IMR-90 (cell line): ENCODE measurements around the gene IL1RAP. TPM values are rescaled to one million over a fixed set of nuclear protein-coding genes. Genes with fewer than 3 reads are reported as not detected.

Experiments
- ATAC-seq: fragments of 200-7000 bp; cut with Tn5 transposase; 2 replicates; pipeline ENCODE4 v1.9.1; 2020; ENCODE audit warnings: low read depth, mild to moderate bottlenecking, moderate library complexity
- BruUV-seq: library from RNA; stranded (reverse); fragments of 400-500 nt; replicated peaks from 2 replicates; lab custom pipeline; 2021; lab: Mats Ljungman, UMichigan
- CTCF ChIA-PET: fragments of 300-600 bp; formaldehyde crosslinking; extraction: SDS; loops from one replicate; lab custom pipeline; 2021; ENCODE audit warnings: antibody characterized with exemption; lab: Yijun Ruan, JAX
- POLR2A ChIA-PET: fragments of 300-600 bp; sonication (Branson Sonifier 250); formaldehyde crosslinking; loops from one replicate; lab custom pipeline; 2022; ENCODE audit warnings: antibody characterized with exemption; ENCODE audit not compliant: unreplicated experiment; lab: Charles Lee
- DNase-seq: peaks from one replicate; pipeline ENCODE4 v3.0.0; 2013
- H2AFZ ChIP-seq: replicated peaks from 2 replicates; pipeline ENCODE3; 2013; ENCODE audit warnings: low read length, mild to moderate bottlenecking; ENCODE audit not compliant: poor library complexity
- H2AK5ac ChIP-seq: 2 replicates; pipeline ENCODE4 v1.6.1; 2013; ENCODE audit warnings: low read depth, low read length, inconsistent platforms
- H2AK9ac ChIP-seq: replicated peaks from 2 replicates; pipeline ENCODE3; 2013; ENCODE audit warnings: mild to moderate bottlenecking, low read depth, low read length, moderate library complexity; ENCODE audit not compliant: poor library complexity
- H2BK120ac ChIP-seq: 2 replicates; pipeline ENCODE4 v1.6.1; 2013; ENCODE audit warnings: low read depth, low read length, inconsistent platforms
- H2BK15ac ChIP-seq: 3 replicates; pipeline ENCODE4 v1.6.1; 2013; ENCODE audit warnings: low read depth, low read length, inconsistent platforms
- H2BK20ac ChIP-seq: 2 replicates; pipeline ENCODE4 v1.6.1; 2013; ENCODE audit warnings: low read depth, mild to moderate bottlenecking, inconsistent platforms, low read length, moderate library complexity
- H2BK5ac ChIP-seq: 2 replicates; pipeline ENCODE4 v1.6.1; 2013; ENCODE audit warnings: mild to moderate bottlenecking, low read depth, low read length, inconsistent platforms; ENCODE audit not compliant: poor library complexity, severe bottlenecking
- H3K14ac ChIP-seq: replicated peaks from 2 replicates; pipeline ENCODE4 v1.6.1; 2013; ENCODE audit warnings: low read depth, low read length, inconsistent platforms
- H3K18ac ChIP-seq: 2 replicates; pipeline ENCODE4 v1.6.1; 2013; ENCODE audit warnings: low read depth, low read length, control low read depth
- H3K23ac ChIP-seq: 2 replicates; pipeline ENCODE4 v1.6.1; 2013; ENCODE audit warnings: low read depth, low read length, inconsistent platforms
- H3K27ac ChIP-seq: 2 replicates; pipeline ENCODE4 v1.5.1; 2013; ENCODE audit warnings: mild to moderate bottlenecking, control low read depth, low read length; ENCODE audit not compliant: insufficient read depth
- H3K27me3 ChIP-seq: 2 replicates; pipeline ENCODE4 v1.6.1; 2013; ENCODE audit warnings: low read length; ENCODE audit not compliant: control insufficient read depth, insufficient read depth
- H3K36me3 ChIP-seq: 2 replicates; pipeline ENCODE4 v1.6.1; 2013; ENCODE audit warnings: low read length, mixed read lengths; ENCODE audit not compliant: control insufficient read depth, insufficient read depth
- H3K4ac ChIP-seq: 2 replicates; pipeline ENCODE4 v1.6.1; 2013; ENCODE audit warnings: low read depth, low read length, inconsistent platforms
- H3K4me1 ChIP-seq: 2 replicates; pipeline ENCODE4 v1.6.1; 2013; ENCODE audit warnings: low read length, mixed read lengths; ENCODE audit not compliant: control insufficient read depth, insufficient read depth
- H3K4me2 ChIP-seq: 2 replicates; pipeline ENCODE4 v1.6.1; 2013; ENCODE audit warnings: low read depth, mild to moderate bottlenecking, control low read depth, low read length, moderate library complexity
- H3K4me3 ChIP-seq: 2 replicates; pipeline ENCODE4 v1.5.1; 2013; ENCODE audit warnings: low read depth, mild to moderate bottlenecking, control low read depth, low read length, moderate library complexity; ENCODE audit not compliant: insufficient read depth
- H3K56ac ChIP-seq: 2 replicates; pipeline ENCODE4 v1.6.1; 2013; ENCODE audit warnings: low read length, inconsistent platforms; ENCODE audit not compliant: insufficient read depth; ENCODE audit errors: extremely low read depth
- H3K79me1 ChIP-seq, 2 experiments: 2 replicates each; pipeline ENCODE4 v1.6.1; 2013; ENCODE audit warnings: low read length in 2 of 2, inconsistent platforms in 1 of 2, low read depth in 1 of 2
- H3K9ac ChIP-seq: 2 replicates; pipeline ENCODE4 v1.6.1; 2013; ENCODE audit warnings: low read depth, low read length, control low read depth
- H3K9me1 ChIP-seq: 2 replicates; pipeline ENCODE4 v1.6.1; 2013; ENCODE audit warnings: low read length, inconsistent platforms; ENCODE audit not compliant: insufficient read depth
- H3K9me3 ChIP-seq: 2 replicates; pipeline ENCODE4 v1.6.1; 2013; ENCODE audit warnings: low read length; ENCODE audit not compliant: control insufficient read depth, insufficient read depth
- H4K20me1 ChIP-seq: 2 replicates; pipeline ENCODE4 v1.6.1; 2013; ENCODE audit warnings: low read length, inconsistent platforms; ENCODE audit not compliant: insufficient read depth
- H4K5ac ChIP-seq: 2 replicates; pipeline ENCODE4 v1.6.1; 2013; ENCODE audit warnings: mild to moderate bottlenecking, low read depth, low read length, control low read depth
- H4K8ac ChIP-seq, 2 experiments: 2 replicates each; pipeline ENCODE4 v1.6.1; 2013; ENCODE audit warnings: low read depth in 2 of 2, low read length in 2 of 2, control low read depth in 1 of 2, inconsistent platforms in 1 of 2
- H4K91ac ChIP-seq: 2 replicates; pipeline ENCODE4 v1.6.1; 2013; ENCODE audit warnings: low read depth, low read length, inconsistent platforms; ENCODE audit not compliant: insufficient read depth
- BHLHE40 ChIP-seq: fragments of 150-350 bp; IDR thresholded peaks from 2 replicates; pipeline ENCODE4 v1.6.1; 2016; ENCODE audit warnings: mild to moderate bottlenecking, low read depth, low read length
- CEBPB ChIP-seq: IDR thresholded peaks from 2 replicates; pipeline ENCODE4 v1.6.1; 2012; ENCODE audit warnings: low read depth, low read length, improper control_type of control experiment
- CHD1 ChIP-seq: IDR thresholded peaks from 2 replicates; pipeline ENCODE4 v1.6.1; 2012; ENCODE audit warnings: low read depth, low read length, improper control_type of control experiment
- MAFK ChIP-seq: IDR thresholded peaks from 2 replicates; pipeline ENCODE4 v1.6.1; 2012; ENCODE audit warnings: low read depth, low read length, improper control_type of control experiment
- MAZ ChIP-seq: IDR thresholded peaks from 2 replicates; pipeline ENCODE4 v1.6.1; 2012; ENCODE audit warnings: low read depth, mild to moderate bottlenecking, low read length, improper control_type of control experiment, moderate library complexity, borderline replicate concordance
- NFE2L2 ChIP-seq: fragments of 150-350 bp; IDR thresholded peaks from 2 replicates; pipeline ENCODE4 v1.6.1; 2016; ENCODE audit warnings: low read depth, mild to moderate bottlenecking, low read length
- POLR2A ChIP-seq: IDR thresholded peaks from 2 replicates; pipeline ENCODE4 v1.6.1; 2012; ENCODE audit warnings: mild to moderate bottlenecking, low read depth, low read length
- RFX5 ChIP-seq: IDR thresholded peaks from 2 replicates; pipeline ENCODE4 v1.8.0; 2012; ENCODE audit warnings: low read depth, mild to moderate bottlenecking, low read length, moderate library complexity
- SMC3 ChIP-seq: fragments of 150-350 bp; IDR thresholded peaks from 2 replicates; pipeline ENCODE4 v1.6.1; 2016; ENCODE audit warnings: low read depth, mild to moderate bottlenecking, antibody characterized with exemption, low read length, moderate library complexity
- WGBS, 2 experiments: methylation state at CpG; one replicate each; pipeline versions ENCODE4 v1.1.5 to v1.1.7; 2013; ENCODE audit warnings: missing lambda C conversion rate in 2 of 2; ENCODE audit not compliant: insufficient read length in 1 of 2; ENCODE audit errors: extremely low coverage in 2 of 2; 5-methylcytosine and 5-hydroxymethylcytosine counted together
- dilution Hi-C: fragments of 300-500 bp; cut with HindIII; formaldehyde crosslinking; loops from one replicate; pipeline ENCODE4 v1.14.3; 2018; ENCODE audit warnings: low sequenced_read_pairs; ENCODE audit not compliant: unreplicated experiment
- in situ Hi-C: fragments of 300-500 bp; cut with MboI; formaldehyde crosslinking; loops from 3 replicates; pipeline ENCODE4 v1.14.3; 2019; ENCODE audit warnings: low sequenced_read_pairs, inconsistent platforms, mixed read lengths
- intact Hi-C: fragments of 100-400 bp; cut with micrococcal nuclease; formaldehyde crosslinking; loops from 2 replicates; pipeline ENCODE4 v1.10.0; 2022
- polyA plus RNA-seq, 3 experiments: library from polyadenylated mRNA; depleted of rRNA; stranded (reverse); fragments of >200 nt; gene quantifications; 2 replicates each; pipeline ENCODE4 v1.2.3, GENCODE V29; 2012; ENCODE audit warnings: low replicate concordance in 1 of 3
- total RNA-seq: library from RNA; depleted of rRNA; stranded (reverse); fragments of >200 nt; gene quantifications from 2 replicates; pipeline ENCODE4 v1.2.3, GENCODE V29; 2012
- TF ChIP-seq, protein P1 (sequence below): fragments of 150-350 bp; IDR thresholded peaks from 2 replicates; pipeline ENCODE4 v1.6.1; 2017; ENCODE audit warnings: mild to moderate bottlenecking, antibody characterized with exemption, low read length, low read depth
- TF ChIP-seq, protein P2 (sequence below): fragments of 150-350 bp; IDR thresholded peaks from 2 replicates; pipeline ENCODE4 v1.6.1; 2016; ENCODE audit warnings: low read depth, mild to moderate bottlenecking, low read length, moderate library complexity, borderline replicate concordance
- TF ChIP-seq, protein P3 (sequence below): conservative IDR thresholded peaks from 2 replicates; pipeline ENCODE4 v1.5.1; 2012; ENCODE audit warnings: mild to moderate bottlenecking, low read depth, low read length, improper control_type of control experiment

IL1RAP gene
- total and polyA plus RNA-seq, 2 of the 4 experiments (the other 2 are of a cell fraction): 8.3 to 11.3 TPM

DNA sequence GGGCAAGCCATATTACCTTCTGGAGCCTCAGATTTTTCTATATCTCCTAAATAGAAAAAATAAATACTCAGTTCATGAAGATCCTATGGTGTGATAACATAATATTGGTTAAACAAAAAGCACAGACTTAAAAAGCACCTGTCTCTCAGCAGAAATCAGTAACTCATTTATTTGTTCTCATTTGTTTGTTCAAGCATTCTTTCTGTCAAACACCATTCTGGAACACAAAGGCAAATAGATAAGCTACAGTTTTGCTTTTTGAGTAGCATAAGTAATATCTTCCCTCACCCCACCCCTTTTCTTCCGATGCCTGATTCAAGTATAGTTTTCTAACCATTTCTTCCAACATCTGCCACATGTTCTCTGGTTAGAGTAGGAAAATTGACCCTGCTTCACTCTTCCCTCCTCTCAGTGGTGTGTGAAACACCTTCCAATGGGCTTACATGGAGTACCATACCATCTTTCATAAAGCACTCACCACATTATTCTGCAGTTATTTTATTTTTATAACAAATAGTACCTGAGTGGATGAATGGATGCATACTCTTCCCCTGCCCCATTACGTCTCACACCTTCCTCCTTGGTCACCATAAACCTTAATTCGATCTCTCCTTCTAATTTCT lies 8.4 kb upstream of the IL1RAP start:
- no peak overlapping the region for H2BK120ac ChIP-seq
- ChIA-PET POLR2A (no interaction called here), CTCF (interaction anchor here (1.4 kb wide), 1 partner anchor 20 kb away, joined by 3 read pairs; no protein-coding TSS in a partner anchor)
- intact Hi-C loops: no loop called here
- no peak overlapping the region for H3K4ac ChIP-seq
- no peak overlapping the region for H3K9ac ChIP-seq
- no peak overlapping the region for H3K4me2 ChIP-seq
- H3K9me1 ChIP-seq: no peaks in the 10 kb centered on the region
- dilution Hi-C loops: no loop called here
- H4K5ac ChIP-seq: no peak overlapping the region
- no peaks in the 10 kb centered on the region for H3K79me1 ChIP-seq
- H3K4me3 ChIP-seq: no peak overlapping the region
- no peak overlapping the region for H2BK15ac ChIP-seq
- no peak overlapping the region for H3K14ac ChIP-seq
- TF ChIP-seq CHD1 (no peak), POLR2A (no peak), MAFK (no peak), RFX5 (no peak), MAZ (no peak), SMC3 (no peak), NFE2L2 (no peak), BHLHE40 (no peak), CEBPB (no peak)
- TF ChIP-seq, protein P1, sequence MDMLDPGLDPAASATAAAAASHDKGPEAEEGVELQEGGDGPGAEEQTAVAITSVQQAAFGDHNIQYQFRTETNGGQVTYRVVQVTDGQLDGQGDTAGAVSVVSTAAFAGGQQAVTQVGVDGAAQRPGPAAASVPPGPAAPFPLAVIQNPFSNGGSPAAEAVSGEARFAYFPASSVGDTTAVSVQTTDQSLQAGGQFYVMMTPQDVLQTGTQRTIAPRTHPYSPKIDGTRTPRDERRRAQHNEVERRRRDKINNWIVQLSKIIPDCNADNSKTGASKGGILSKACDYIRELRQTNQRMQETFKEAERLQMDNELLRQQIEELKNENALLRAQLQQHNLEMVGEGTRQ: no peak
- TF ChIP-seq, protein P2, sequence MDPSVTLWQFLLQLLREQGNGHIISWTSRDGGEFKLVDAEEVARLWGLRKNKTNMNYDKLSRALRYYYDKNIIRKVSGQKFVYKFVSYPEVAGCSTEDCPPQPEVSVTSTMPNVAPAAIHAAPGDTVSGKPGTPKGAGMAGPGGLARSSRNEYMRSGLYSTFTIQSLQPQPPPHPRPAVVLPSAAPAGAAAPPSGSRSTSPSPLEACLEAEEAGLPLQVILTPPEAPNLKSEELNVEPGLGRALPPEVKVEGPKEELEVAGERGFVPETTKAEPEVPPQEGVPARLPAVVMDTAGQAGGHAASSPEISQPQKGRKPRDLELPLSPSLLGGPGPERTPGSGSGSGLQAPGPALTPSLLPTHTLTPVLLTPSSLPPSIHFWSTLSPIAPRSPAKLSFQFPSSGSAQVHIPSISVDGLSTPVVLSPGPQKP: no peak
- TF ChIP-seq, protein P3, sequence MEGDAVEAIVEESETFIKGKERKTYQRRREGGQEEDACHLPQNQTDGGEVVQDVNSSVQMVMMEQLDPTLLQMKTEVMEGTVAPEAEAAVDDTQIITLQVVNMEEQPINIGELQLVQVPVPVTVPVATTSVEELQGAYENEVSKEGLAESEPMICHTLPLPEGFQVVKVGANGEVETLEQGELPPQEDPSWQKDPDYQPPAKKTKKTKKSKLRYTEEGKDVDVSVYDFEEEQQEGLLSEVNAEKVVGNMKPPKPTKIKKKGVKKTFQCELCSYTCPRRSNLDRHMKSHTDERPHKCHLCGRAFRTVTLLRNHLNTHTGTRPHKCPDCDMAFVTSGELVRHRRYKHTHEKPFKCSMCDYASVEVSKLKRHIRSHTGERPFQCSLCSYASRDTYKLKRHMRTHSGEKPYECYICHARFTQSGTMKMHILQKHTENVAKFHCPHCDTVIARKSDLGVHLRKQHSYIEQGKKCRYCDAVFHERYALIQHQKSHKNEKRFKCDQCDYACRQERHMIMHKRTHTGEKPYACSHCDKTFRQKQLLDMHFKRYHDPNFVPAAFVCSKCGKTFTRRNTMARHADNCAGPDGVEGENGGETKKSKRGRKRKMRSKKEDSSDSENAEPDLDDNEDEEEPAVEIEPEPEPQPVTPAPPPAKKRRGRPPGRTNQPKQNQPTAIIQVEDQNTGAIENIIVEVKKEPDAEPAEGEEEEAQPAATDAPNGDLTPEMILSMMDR: no peak
- no peak overlapping the region for H4K8ac ChIP-seq
- H3K4me1 ChIP-seq: no peaks in the 10 kb centered on the region
- no peak overlapping the region for H3K56ac ChIP-seq
- H2BK20ac ChIP-seq: no peak overlapping the region
- ATAC-seq (no peak), DNase-seq (no peak)
- no peaks in the 10 kb centered on the region; the same call in 1 of the 2 replicates for H3K27me3 ChIP-seq
- in situ Hi-C loops: no loop called here
- no peaks in the 10 kb centered on the region for H3K9me3 ChIP-seq
- BruUV-seq: no TSS peak
- H2AK5ac ChIP-seq: no peak overlapping the region
- H3K18ac ChIP-seq: no peak overlapping the region
- no peak overlapping the region for H2BK5ac ChIP-seq
- H4K20me1 ChIP-seq: no peaks in the 10 kb centered on the region
- no peak overlapping the region for H3K23ac ChIP-seq
- no peak overlapping the region for H2AK9ac ChIP-seq
- H3K27ac ChIP-seq: no peak overlapping the region
- H3K36me3 ChIP-seq: no peaks in the 10 kb centered on the region
- no peak overlapping the region for H2AFZ ChIP-seq
- WGBS, 2 experiments: 60% methylated on average over 1 of the region's 3 CpGs; no CpG with 5 or more reads in 1 of the 2 experiments
- no peak overlapping the region for H4K91ac ChIP-seq
